ENCODE measurements around the gene FBLIM1.

- TF ChIP-seq CTCF (IDR thresholded peaks at IDR 0.05; ENCODE audit: low read depth, low read length) (no peak), MAX (IDR thresholded peaks at IDR 0.05; ENCODE audit: low read depth, low read length) (no peak), POLR2A (IDR thresholded peaks at IDR 0.05; ENCODE audit: extremely low read depth, insufficient read length) (no peak), MYC (IDR thresholded peaks at IDR 0.05; ENCODE audit: low read depth, low read length) (no peak)
These were observed 19.5 kb downstream of the FBLIM1 start for GRCh38 chr1:15777909-15778707.
